K562 (cell line): ENCODE data around the gene CASTOR1. TPM values are rescaled to one million over a fixed set of nuclear protein-coding genes. Genes with fewer than 3 reads are reported as not detected.

Experiments
- ATAC-seq: fragments of 200-7000 bp; cut with Tn5 transposase; 3 replicates; pipeline ENCODE4 v1.9.1; 2020; ENCODE audit warnings: moderate library complexity
- BruUV-seq: library from RNA; stranded (reverse); fragments of 400-500 nt; replicated peaks from 2 replicates; lab custom pipeline; 2021; lab: Mats Ljungman, UMichigan
- CTCF ChIA-PET: fragments of 300-600 bp; formaldehyde crosslinking; extraction: SDS; loops from one replicate; lab custom pipeline; 2021; ENCODE audit warnings: low intra/inter-chr PET ratio; lab: Yijun Ruan, JAX
- POLR2A ChIA-PET: fragments of 300-600, 350-650 bp; sonication (Branson Sonifier 250); formaldehyde crosslinking; extraction: SDS; loops from one replicate; lab custom pipeline; 2021; ENCODE audit warnings: antibody characterized with exemption, inconsistent platforms; lab: Yijun Ruan, JAX
- DNase-seq, 4 experiments: peaks; one replicate each; pipeline versions ENCODE4 v3.0.0 to v3.0.0-alpha.2; 2011 to 2018; ENCODE audit warnings: low spot score in 3 of 4, mixed read lengths in 3 of 4; ENCODE audit errors: extremely low read depth in 1 of 4
- FAIRE-seq: peaks from 2 replicates; lab custom pipeline; 2011; peaks lifted over from hg19 to GRCh38; lab: Jason Lieb, UNC
- H2AFZ ChIP-seq: 2 replicates; pipeline ENCODE4 v1.6.0; 2011; ENCODE audit warnings: low read depth, low read length, control low read depth, inconsistent platforms
- H3K27ac ChIP-seq: fragments of 200-600 bp; 3 replicates; pipeline ENCODE4 v1.8.0; 2011; ENCODE audit warnings: low read depth, mild to moderate bottlenecking, control low read depth, inconsistent platforms, low read length, moderate library complexity, mixed read lengths; ENCODE audit errors: extremely low read depth
- H3K27me3 ChIP-seq, 2 experiments: fragments of 300-600 bp in 1 of 2; 2 replicates in 1 of 2; 3 replicates in 1 of 2; pipeline versions ENCODE4 v1.6.0 to v1.8.0; 2011; ENCODE audit warnings: inconsistent platforms in 2 of 2, low read length in 2 of 2, mild to moderate bottlenecking in 1 of 2, mixed read lengths in 1 of 2, moderate library complexity in 1 of 2; ENCODE audit not compliant: control insufficient read depth in 2 of 2, insufficient read depth in 2 of 2
- H3K36me3 ChIP-seq: fragments of 300-600 bp; 3 replicates; pipeline ENCODE4 v1.8.0; 2011; ENCODE audit warnings: mild to moderate bottlenecking, low read length, inconsistent platforms; ENCODE audit not compliant: control insufficient read depth, insufficient read depth
- H3K4me1 ChIP-seq, 2 experiments: fragments of 200-600 bp in 1 of 2; replicated peaks in 1 of 2; 2 replicates in 1 of 2; 3 replicates in 1 of 2; pipeline versions ENCODE4 v1.5.1 to v1.8.0; 2011; ENCODE audit warnings: inconsistent platforms in 2 of 2, low read length in 2 of 2, mild to moderate bottlenecking in 1 of 2, mixed read lengths in 1 of 2, moderate library complexity in 1 of 2; ENCODE audit not compliant: control insufficient read depth in 2 of 2, insufficient read depth in 2 of 2
- H3K4me2 ChIP-seq: 2 replicates; pipeline ENCODE4 v1.6.1; 2011; ENCODE audit warnings: low read length, control low read depth, inconsistent platforms, mixed read lengths; ENCODE audit not compliant: insufficient read depth
- H3K4me3 ChIP-seq: fragments of 200-600 bp; sonication (generic), shearing (Covaris generic); 2 replicates; pipeline ENCODE4 v1.5.1; 2016; ENCODE audit warnings: control low read depth, inconsistent platforms
- H3K79me2 ChIP-seq: fragments of 200-600 bp; 3 replicates; pipeline ENCODE4 v1.8.0; 2011; ENCODE audit warnings: low read length, inconsistent platforms; ENCODE audit not compliant: control insufficient read depth, insufficient read depth
- H3K9ac ChIP-seq, 2 experiments: 2 replicates each; pipeline versions ENCODE4 v1.6.0 to v1.6.1; 2011; ENCODE audit warnings: low read depth in 2 of 2, low read length in 2 of 2, control low read depth in 1 of 2, inconsistent platforms in 1 of 2, mild to moderate bottlenecking in 1 of 2, mixed read lengths in 1 of 2; ENCODE audit not compliant: insufficient read depth in 1 of 2
- H3K9me1 ChIP-seq: one replicate; pipeline ENCODE4 v1.6.0; 2011; ENCODE audit warnings: inconsistent platforms, mild to moderate bottlenecking, low read length, moderate library complexity; ENCODE audit not compliant: control insufficient read depth, insufficient read depth
- H3K9me3 ChIP-seq: replicated peaks from 2 replicates; pipeline ENCODE4 v1.5.1; 2011; ENCODE audit warnings: low read depth, low read length, inconsistent platforms; ENCODE audit not compliant: control insufficient read depth, insufficient read depth
- H4K20me1 ChIP-seq: replicated peaks from 2 replicates; pipeline ENCODE4 v1.6.1; 2011; ENCODE audit warnings: low read length, inconsistent platforms, mixed read lengths; ENCODE audit not compliant: control insufficient read depth, insufficient read depth
- BRCA1 ChIP-seq, 2 experiments: fragments of 450-650 bp in 1 of 2; sonication (generic) in 1 of 2; formaldehyde crosslinking in 1 of 2; IDR thresholded peaks; 2 replicates each; pipeline versions ENCODE4 v1.5.0 to v1.6.1; 2017 to 2020; ENCODE audit warnings: mild to moderate bottlenecking in 1 of 2, missing genetic modification reagents in 1 of 2
- EHMT2 ChIP-seq: fragments of 450-650 bp; IDR thresholded peaks from 2 replicates; pipeline ENCODE4 v1.6.1; 2018; ENCODE audit warnings: antibody characterized with exemption
- MCM3 ChIP-seq: fragments of 450-650 bp; IDR thresholded peaks from 2 replicates; pipeline ENCODE4 v1.6.1; 2016
- MTA3 ChIP-seq: fragments of 450-650 bp; formaldehyde crosslinking; IDR thresholded peaks from 2 replicates; pipeline ENCODE4 v1.6.1; 2017; ENCODE audit warnings: mild to moderate bottlenecking, borderline replicate concordance
- RB1 ChIP-seq: fragments of 450-650 bp; IDR thresholded peaks from 2 replicates; pipeline ENCODE4 v1.6.1; 2017; ENCODE audit warnings: low read depth, mild to moderate bottlenecking
- ZKSCAN8 ChIP-seq: fragments of 200-800 bp; sonication (Bioruptor generic); IDR thresholded peaks from 2 replicates; pipeline ENCODE4 v1.6.1; 2016; ENCODE audit warnings: missing genetic modification characterization, missing compliant biosample characterization
- ZNF511 ChIP-seq: sonication (generic); formaldehyde crosslinking; IDR thresholded peaks from 2 replicates; pipeline ENCODE4 v1.8.0; 2022; ENCODE audit warnings: mild to moderate bottlenecking, missing genetic modification reagents
- WGBS: fragments of 100-300 bp; shearing (Covaris generic); methylation state at CpG from one replicate; pipeline ENCODE4 v1.1.6; 2016; ENCODE audit warnings: low coverage, mixed read lengths; ENCODE audit not compliant: insufficient coverage; ENCODE audit errors: missing lambda C conversion rate; 5-methylcytosine and 5-hydroxymethylcytosine counted together
- in situ Hi-C: fragments of 300-500 bp; cut with MboI; formaldehyde crosslinking; loops from 4 replicates; pipeline ENCODE4 v1.15.0; 2018; ENCODE audit warnings: inconsistent platforms, mixed read lengths
- intact Hi-C: fragments of 100-400 bp; cut with micrococcal nuclease; formaldehyde crosslinking; loops from 2 replicates; pipeline ENCODE4 v1.14.2; 2022
- polyA plus RNA-seq, 8 experiments: library from polyadenylated mRNA; depleted of rRNA in 4 of 8; stranded (reverse) in 5 of 8; unstranded in 3 of 8; fragments of >200 nt; fragmentation: Nextera tagmentation in 2 of 8; fragmentation: Illumina TruSeq in 1 of 8; extraction: Ambion mirVana in 2 of 8; extraction: Trizol in 1 of 8; gene quantifications; 2 replicates each; pipeline versions ENCODE4 v1.2.1 to v1.2.3, GENCODE V29; 2011 to 2014; ENCODE audit warnings: inconsistent platforms in 1 of 8, missing spikeins in 1 of 8
- total RNA-seq, 7 experiments: library from RNA; depleted of rRNA in 6 of 7; stranded (reverse); fragments of >200 nt in 6 of 7; fragmentation: Illumina TruSeq in 2 of 7; extraction: Trizol in 2 of 7; gene quantifications; 2 replicates each; pipeline versions ENCODE4 v1.2.1 to v1.2.3, GENCODE V29; 2011 to 2021; ENCODE audit warnings: low replicate concordance in 1 of 7
- TF ChIP-seq, protein P1 (sequence below), 2 experiments: fragments of 450-650 bp; IDR thresholded peaks; 2 replicates each; pipeline ENCODE4 v1.6.1; 2018; ENCODE audit warnings: mild to moderate bottlenecking in 2 of 2, low read depth in 1 of 2; ENCODE audit not compliant: partially characterized antibody in 2 of 2
- TF ChIP-seq, protein P2 (sequence below): fragments of 450-650 bp; IDR thresholded peaks from 2 replicates; pipeline ENCODE4 v1.6.1; 2014; ENCODE audit warnings: low read depth, mild to moderate bottlenecking, moderate library complexity, borderline replicate concordance

Gene CASTOR1
- total and polyA plus RNA-seq, 9 of the 15 experiments (the other 6 are each of a cell fraction or from before 2014, with no cell fraction given) = 0.35 to 2.6 (median 1.1) TPM

DNA sequence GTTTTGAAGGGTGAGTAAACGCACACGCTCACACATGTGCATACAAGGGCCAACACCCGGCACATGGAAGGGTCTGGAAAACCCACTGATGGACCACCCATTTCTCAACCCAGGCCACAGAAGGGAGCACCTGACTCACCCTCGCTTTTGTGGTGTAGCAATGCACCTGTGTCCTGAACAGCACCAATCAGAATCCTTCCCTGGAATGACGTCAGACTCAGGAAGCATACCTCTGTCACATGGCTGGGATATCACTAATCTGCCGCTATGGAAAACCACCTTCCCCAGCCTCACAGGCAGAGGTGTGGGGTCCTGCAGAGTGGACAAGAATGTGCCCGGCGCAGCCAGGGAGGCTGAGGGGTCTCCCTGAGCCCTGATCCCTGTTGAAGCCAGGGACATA lies 13.7 kb downstream of the CASTOR1 start (continued):
- TF ChIP-seq MTA3 = no peak
- no peak for TF ChIP-seq ZKSCAN8 (CRISPR knock-in tag)
- TF ChIP-seq RB1 = no peak
- TF ChIP-seq, protein P1, sequence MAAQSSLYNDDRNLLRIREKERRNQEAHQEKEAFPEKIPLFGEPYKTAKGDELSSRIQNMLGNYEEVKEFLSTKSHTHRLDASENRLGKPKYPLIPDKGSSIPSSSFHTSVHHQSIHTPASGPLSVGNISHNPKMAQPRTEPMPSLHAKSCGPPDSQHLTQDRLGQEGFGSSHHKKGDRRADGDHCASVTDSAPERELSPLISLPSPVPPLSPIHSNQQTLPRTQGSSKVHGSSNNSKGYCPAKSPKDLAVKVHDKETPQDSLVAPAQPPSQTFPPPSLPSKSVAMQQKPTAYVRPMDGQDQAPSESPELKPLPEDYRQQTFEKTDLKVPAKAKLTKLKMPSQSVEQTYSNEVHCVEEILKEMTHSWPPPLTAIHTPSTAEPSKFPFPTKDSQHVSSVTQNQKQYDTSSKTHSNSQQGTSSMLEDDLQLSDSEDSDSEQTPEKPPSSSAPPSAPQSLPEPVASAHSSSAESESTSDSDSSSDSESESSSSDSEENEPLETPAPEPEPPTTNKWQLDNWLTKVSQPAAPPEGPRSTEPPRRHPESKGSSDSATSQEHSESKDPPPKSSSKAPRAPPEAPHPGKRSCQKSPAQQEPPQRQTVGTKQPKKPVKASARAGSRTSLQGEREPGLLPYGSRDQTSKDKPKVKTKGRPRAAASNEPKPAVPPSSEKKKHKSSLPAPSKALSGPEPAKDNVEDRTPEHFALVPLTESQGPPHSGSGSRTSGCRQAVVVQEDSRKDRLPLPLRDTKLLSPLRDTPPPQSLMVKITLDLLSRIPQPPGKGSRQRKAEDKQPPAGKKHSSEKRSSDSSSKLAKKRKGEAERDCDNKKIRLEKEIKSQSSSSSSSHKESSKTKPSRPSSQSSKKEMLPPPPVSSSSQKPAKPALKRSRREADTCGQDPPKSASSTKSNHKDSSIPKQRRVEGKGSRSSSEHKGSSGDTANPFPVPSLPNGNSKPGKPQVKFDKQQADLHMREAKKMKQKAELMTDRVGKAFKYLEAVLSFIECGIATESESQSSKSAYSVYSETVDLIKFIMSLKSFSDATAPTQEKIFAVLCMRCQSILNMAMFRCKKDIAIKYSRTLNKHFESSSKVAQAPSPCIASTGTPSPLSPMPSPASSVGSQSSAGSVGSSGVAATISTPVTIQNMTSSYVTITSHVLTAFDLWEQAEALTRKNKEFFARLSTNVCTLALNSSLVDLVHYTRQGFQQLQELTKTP (IDR thresholded peaks at IDR 0.05; ENCODE audit: low read depth in 1 of 2, partially characterized antibody in 2 of 2) = no peak
- TF ChIP-seq ZNF511 (CRISPR knock-in tag) = no peak
- no peak for TF ChIP-seq MCM3

GRCh38 chr22:30274437-30274812 lies 14.9 kb downstream of the CASTOR1 start:
- no peak overlapping the region for H3K4me2 ChIP-seq
- peaks cover 2 to 15% of the 10 kb centered on the region in 2 experiments; a peak in 3 of 5 replicates for H3K4me1 ChIP-seq
- ATAC-seq (no peak), DNase-seq (no peak), FAIRE-seq (no peak)
- ChIA-PET POLR2A (interaction anchor here (0.6 kb wide), 1 partner anchor 138 kb away, joined by 3 read pairs; no protein-coding TSS in a partner anchor), CTCF (interaction anchor here (0.6 kb wide), 1 partner anchor 15 kb away, joined by 3 read pairs; no protein-coding TSS in a partner anchor)
- TF ChIP-seq, protein P2, sequence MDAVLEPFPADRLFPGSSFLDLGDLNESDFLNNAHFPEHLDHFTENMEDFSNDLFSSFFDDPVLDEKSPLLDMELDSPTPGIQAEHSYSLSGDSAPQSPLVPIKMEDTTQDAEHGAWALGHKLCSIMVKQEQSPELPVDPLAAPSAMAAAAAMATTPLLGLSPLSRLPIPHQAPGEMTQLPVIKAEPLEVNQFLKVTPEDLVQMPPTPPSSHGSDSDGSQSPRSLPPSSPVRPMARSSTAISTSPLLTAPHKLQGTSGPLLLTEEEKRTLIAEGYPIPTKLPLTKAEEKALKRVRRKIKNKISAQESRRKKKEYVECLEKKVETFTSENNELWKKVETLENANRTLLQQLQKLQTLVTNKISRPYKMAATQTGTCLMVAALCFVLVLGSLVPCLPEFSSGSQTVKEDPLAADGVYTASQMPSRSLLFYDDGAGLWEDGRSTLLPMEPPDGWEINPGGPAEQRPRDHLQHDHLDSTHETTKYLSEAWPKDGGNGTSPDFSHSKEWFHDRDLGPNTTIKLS = no peak
- no peak for TF ChIP-seq EHMT2
- no peak for TF ChIP-seq BRCA1 (IDR thresholded peaks at IDR 0.05)
- no peak for TF ChIP-seq BRCA1 (CRISPR knock-in tag; IDR thresholded peaks at IDR 0.05)
- no TSS peak for BruUV-seq
- H3K9ac ChIP-seq = no peak overlapping the region; a peak in 1 of 4 replicates
- no peaks in the 10 kb centered on the region; the same call in 1 of the 2 replicates for H4K20me1 ChIP-seq
- intact Hi-C loops = no loop called here
- in situ Hi-C loops = no loop called here
- H3K36me3 ChIP-seq = no peaks in the 10 kb centered on the region
- H3K9me3 ChIP-seq = no peaks in the 10 kb centered on the region
- H3K4me3 ChIP-seq = no peak overlapping the region
- 38% methylated on average over 7 of the region's 9 CpGs for WGBS
- no peaks in the 10 kb centered on the region; a peak in 1 of 5 replicates for H3K27me3 ChIP-seq
- H3K9me1 ChIP-seq = no peaks in the 10 kb centered on the region
- H2AFZ ChIP-seq = no peak overlapping the region
- no peak overlapping the region for H3K27ac ChIP-seq
- no peaks in the 10 kb centered on the region for H3K79me2 ChIP-seq
